ENCODE results near the gene TRIM62.

The TRIM62 gene

DNA sequence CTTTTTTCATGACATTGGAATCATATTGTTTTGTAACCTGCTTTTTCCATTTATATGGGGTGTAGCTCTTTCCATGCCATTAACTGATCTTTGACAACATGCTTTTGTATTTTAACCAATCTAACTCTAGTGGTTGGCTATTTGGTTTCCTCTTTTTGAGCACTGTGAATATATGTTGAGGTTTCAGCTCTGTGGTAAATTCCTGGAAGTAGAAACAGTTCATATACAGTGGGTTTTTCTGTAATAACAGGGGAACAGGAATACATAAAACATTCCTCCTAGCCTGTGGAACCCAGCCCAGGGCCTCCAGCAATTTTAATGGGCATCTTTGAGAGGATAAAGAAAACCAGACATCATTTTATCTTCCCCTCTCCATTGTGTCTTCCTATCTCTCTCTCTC is 83.5 kb downstream of the TRIM62 start:
- TF ChIP-seq, protein P1, sequence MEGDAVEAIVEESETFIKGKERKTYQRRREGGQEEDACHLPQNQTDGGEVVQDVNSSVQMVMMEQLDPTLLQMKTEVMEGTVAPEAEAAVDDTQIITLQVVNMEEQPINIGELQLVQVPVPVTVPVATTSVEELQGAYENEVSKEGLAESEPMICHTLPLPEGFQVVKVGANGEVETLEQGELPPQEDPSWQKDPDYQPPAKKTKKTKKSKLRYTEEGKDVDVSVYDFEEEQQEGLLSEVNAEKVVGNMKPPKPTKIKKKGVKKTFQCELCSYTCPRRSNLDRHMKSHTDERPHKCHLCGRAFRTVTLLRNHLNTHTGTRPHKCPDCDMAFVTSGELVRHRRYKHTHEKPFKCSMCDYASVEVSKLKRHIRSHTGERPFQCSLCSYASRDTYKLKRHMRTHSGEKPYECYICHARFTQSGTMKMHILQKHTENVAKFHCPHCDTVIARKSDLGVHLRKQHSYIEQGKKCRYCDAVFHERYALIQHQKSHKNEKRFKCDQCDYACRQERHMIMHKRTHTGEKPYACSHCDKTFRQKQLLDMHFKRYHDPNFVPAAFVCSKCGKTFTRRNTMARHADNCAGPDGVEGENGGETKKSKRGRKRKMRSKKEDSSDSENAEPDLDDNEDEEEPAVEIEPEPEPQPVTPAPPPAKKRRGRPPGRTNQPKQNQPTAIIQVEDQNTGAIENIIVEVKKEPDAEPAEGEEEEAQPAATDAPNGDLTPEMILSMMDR (IDR thresholded peaks at IDR 0.05): no peak
- Histone ChIP-seq H3K36me3 (ENCODE audit: control insufficient read depth, insufficient read depth, low read length) (no peaks in the 10 kb centered on the region), H3K27ac (no peak overlapping the region)

DNA sequence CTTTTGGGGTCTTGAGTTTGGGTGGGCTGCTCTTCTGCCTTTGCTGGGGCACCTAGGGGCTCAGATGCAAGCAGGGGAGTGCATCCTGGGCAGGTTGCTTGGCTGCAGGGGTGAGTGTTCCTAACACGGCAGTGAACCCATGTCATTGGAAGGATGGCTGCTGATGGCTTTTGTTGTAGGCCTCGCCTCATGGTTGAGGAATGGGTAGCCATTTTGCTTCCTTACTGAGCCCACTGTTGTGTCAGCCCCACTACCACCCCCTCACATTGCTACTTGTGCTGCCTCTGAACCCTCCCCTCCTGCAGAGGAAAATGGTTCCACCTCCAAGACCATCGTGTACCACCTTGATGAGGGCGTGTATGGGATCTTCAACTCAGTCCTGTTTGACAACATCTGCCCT is 84.1 kb downstream of the TRIM62 start:
- Histone ChIP-seq H3K27me3 (ENCODE audit: control insufficient read depth, insufficient read depth, low read length) (no peaks in the 10 kb centered on the region), H3K27ac (no peak overlapping the region), H3K9me3 (ENCODE audit: control insufficient read depth, low read length) (no peaks in the 10 kb centered on the region), H3K4me2 (ENCODE audit: low read length) (no peak overlapping the region), H3K36me3 (ENCODE audit: control insufficient read depth, insufficient read depth, low read length) (no peaks in the 10 kb centered on the region), H3K79me2 (no peaks in the 10 kb centered on the region), H3K4me3 (ENCODE audit: low read depth, low read length) (no peak overlapping the region), H3K4me1 (peaks cover 4% of the 10 kb centered on the region), H3K9ac (no peak overlapping the region), H2AFZ (no peak overlapping the region)
- TF ChIP-seq, protein P1 (IDR thresholded peaks at IDR 0.05): no peak

More for the DNA sequence above, 83.5 kb downstream of the TRIM62 start:
- H3K4me2 ChIP-seq (ENCODE audit: low read length): no peak overlapping the region
- no peaks in the 10 kb centered on the region for H3K9me3 ChIP-seq (ENCODE audit: control insufficient read depth, low read length)
- H3K4me1 ChIP-seq: peaks cover 4% of the 10 kb centered on the region
- no peak overlapping the region for H3K4me3 ChIP-seq (ENCODE audit: low read depth, low read length)
- no peak overlapping the region for H3K9ac ChIP-seq
- H3K27me3 ChIP-seq (ENCODE audit: control insufficient read depth, insufficient read depth, low read length): no peaks in the 10 kb centered on the region
- H3K79me2 ChIP-seq: no peaks in the 10 kb centered on the region
- H2AFZ ChIP-seq: no peak overlapping the region

DNA sequence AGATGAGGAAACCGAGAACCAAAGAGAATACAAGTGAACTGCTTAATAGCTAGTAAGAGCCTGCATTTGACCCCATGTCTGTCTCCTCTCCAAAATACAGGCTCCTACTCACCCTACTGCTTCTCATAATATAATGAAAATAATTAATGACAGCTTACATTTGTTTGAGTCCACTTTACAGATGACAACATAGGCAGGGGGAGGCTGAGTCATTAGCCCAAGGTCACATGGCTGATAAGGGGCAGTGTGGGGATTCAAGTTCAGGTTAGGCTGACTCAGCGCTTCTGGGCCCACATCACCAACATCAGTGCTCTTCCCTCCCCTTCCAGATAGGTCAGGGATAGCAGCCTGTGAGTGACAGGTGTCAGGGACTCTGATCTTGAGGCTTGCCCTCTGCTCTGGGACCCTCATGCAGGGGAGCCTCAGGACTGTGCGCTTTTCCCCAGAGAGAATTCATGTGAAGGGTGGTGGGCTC is 84.7 kb downstream of the TRIM62 start:
- no peaks in the 10 kb centered on the region for H3K27me3 ChIP-seq (ENCODE audit: control insufficient read depth, insufficient read depth, low read length)
- no peaks in the 10 kb centered on the region for H3K36me3 ChIP-seq (ENCODE audit: control insufficient read depth, insufficient read depth, low read length)
- no peaks in the 10 kb centered on the region for H3K9me3 ChIP-seq (ENCODE audit: control insufficient read depth, low read length)
- no peaks in the 10 kb centered on the region for H3K79me2 ChIP-seq
- peaks cover 4% of the 10 kb centered on the region for H3K4me1 ChIP-seq
- H3K9ac ChIP-seq: no peak overlapping the region
- H3K4me3 ChIP-seq (ENCODE audit: low read depth, low read length): no peak overlapping the region
- H3K27ac ChIP-seq: no peak overlapping the region
- H3K4me2 ChIP-seq (ENCODE audit: low read length): no peak overlapping the region
- H2AFZ ChIP-seq: no peak overlapping the region
- TF ChIP-seq, protein P1 (IDR thresholded peaks at IDR 0.05): no peak

DNA sequence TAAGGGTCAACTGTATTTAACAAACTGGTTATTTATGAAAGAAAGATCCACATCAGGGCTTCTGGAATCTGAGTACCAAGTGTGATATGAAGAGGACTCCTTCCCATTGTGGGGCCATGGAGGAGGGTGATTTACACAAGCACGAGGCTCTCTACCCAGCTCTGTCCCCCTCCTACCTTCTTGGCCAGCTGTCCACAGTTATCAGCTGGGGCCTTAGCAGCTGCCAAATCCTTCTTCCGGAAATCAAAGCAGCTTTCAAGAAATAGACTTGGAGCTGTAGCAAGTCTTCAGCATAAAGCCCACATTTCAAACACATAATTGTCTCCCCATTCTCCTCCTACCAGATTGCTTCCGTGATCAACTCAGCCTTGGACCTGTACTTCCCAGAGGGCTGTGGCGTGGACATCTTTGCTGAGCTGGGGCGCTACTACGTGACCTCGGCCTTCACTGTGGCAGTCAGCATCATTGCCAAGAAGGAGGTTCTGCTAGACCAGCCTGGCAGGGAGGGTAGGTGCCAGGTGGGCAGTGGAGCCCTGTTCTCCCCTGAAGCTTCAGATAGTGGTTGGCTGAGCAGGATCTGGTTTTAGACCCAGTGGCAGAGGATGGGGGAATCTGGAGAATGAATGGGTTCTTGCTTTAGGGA is 85.4 kb downstream of the TRIM62 start:
- no peaks in the 10 kb centered on the region for H3K79me2 ChIP-seq
- H3K36me3 ChIP-seq (ENCODE audit: control insufficient read depth, insufficient read depth, low read length): no peaks in the 10 kb centered on the region
- H3K27me3 ChIP-seq (ENCODE audit: control insufficient read depth, insufficient read depth, low read length): no peaks in the 10 kb centered on the region
- TF ChIP-seq, protein P1 (IDR thresholded peaks at IDR 0.05): no peak
- no peak overlapping the region for H2AFZ ChIP-seq
- no peak overlapping the region for H3K9ac ChIP-seq
- no peak overlapping the region for H3K27ac ChIP-seq
- H3K4me3 ChIP-seq (ENCODE audit: low read depth, low read length): no peak overlapping the region
- peaks cover 4% of the 10 kb centered on the region for H3K4me1 ChIP-seq
- H3K9me3 ChIP-seq (ENCODE audit: control insufficient read depth, low read length): no peaks in the 10 kb centered on the region
- H3K4me2 ChIP-seq (ENCODE audit: low read length): no peak overlapping the region
